WTC11 (cell line): Measurements from ENCODE around the gene CD1D. TPM values are rescaled to one million over a fixed set of nuclear protein-coding genes. Genes with fewer than 3 reads are reported as not detected.

Experiments
- ATAC-seq: fragments of 200-7000 bp; cut with Tn5 transposase; 2 replicates; pipeline ENCODE4 v1.10.0; 2021; ENCODE audit warnings: mild to moderate bottlenecking, moderate library complexity
- CTCF ChIA-PET: fragments of 300-600 bp; sonication (Branson Sonifier 250); formaldehyde crosslinking; loops from one replicate; lab custom pipeline; 2021; ENCODE audit warnings: antibody characterized with exemption; lab: Charles Lee
- POLR2A ChIA-PET: fragments of 350-600 bp; sonication (Branson Sonifier 250); formaldehyde crosslinking; loops from one replicate; lab custom pipeline; 2021; ENCODE audit warnings: antibody characterized with exemption; lab: Charles Lee
- DNase-seq: peaks from one replicate; pipeline ENCODE4 v3.0.0; 2021; ENCODE audit warnings: low spot score
- H3K27ac Mint-ChIP-seq: 2 replicates; pipeline ENCODE4 v1.8.0; 2021; ENCODE audit warnings: mixed read lengths
- H3K27me3 Mint-ChIP-seq: 2 replicates; pipeline ENCODE4 v1.8.0; 2021; ENCODE audit warnings: low read depth, mild to moderate bottlenecking, moderate library complexity, mixed read lengths
- H3K36me3 Mint-ChIP-seq: 2 replicates; pipeline ENCODE4 v1.8.0; 2021; ENCODE audit warnings: mixed read lengths
- H3K4me1 Mint-ChIP-seq: 2 replicates; pipeline ENCODE4 v1.8.0; 2022; ENCODE audit warnings: mixed read lengths
- H3K4me3 Mint-ChIP-seq: 2 replicates; pipeline ENCODE4 v1.8.0; 2021; ENCODE audit warnings: mild to moderate bottlenecking, moderate library complexity, mixed read lengths
- H3K9me3 Mint-ChIP-seq: 2 replicates; pipeline ENCODE4 v1.8.0; 2021; ENCODE audit warnings: mixed read lengths
- ATF1 ChIP-seq: sonication (generic); formaldehyde crosslinking; IDR thresholded peaks from 2 replicates; pipeline ENCODE4 v1.8.1; 2023; ENCODE audit warnings: mild to moderate bottlenecking, moderate library complexity, missing genetic modification reagents
- ESRRA ChIP-seq: sonication (generic); formaldehyde crosslinking; IDR thresholded peaks from 2 replicates; pipeline ENCODE4 v1.8.1; 2022; ENCODE audit warnings: mild to moderate bottlenecking, missing genetic modification reagents, borderline replicate concordance
- GTF2I ChIP-seq: fragments of 250-450 bp; sonication (Bioruptor Pico); conservative IDR thresholded peaks from 2 replicates; pipeline ENCODE4 v1.4.0; 2021; ENCODE audit warnings: mild to moderate bottlenecking
- IRF2 ChIP-seq: sonication (generic); formaldehyde crosslinking; IDR thresholded peaks from 2 replicates; pipeline ENCODE4 v1.8.0; 2022; ENCODE audit warnings: low read depth, missing genetic modification reagents, borderline replicate concordance
- KAT7 ChIP-seq: sonication (generic); formaldehyde crosslinking; IDR thresholded peaks from 2 replicates; pipeline ENCODE4 v1.8.1; 2023; ENCODE audit warnings: missing genetic modification reagents, mild to moderate bottlenecking, borderline replicate concordance
- MYBL2 ChIP-seq: sonication (generic); formaldehyde crosslinking; IDR thresholded peaks from 2 replicates; pipeline ENCODE4 v1.8.1; 2023; ENCODE audit warnings: mild to moderate bottlenecking, moderate library complexity, missing genetic modification reagents
- total RNA-seq: library from RNA; stranded (reverse); gene quantifications from 3 replicates; pipeline ENCODE4 v1.2.3, GENCODE V29; 2021
- TF ChIP-seq, protein P1 (sequence below): sonication (generic); formaldehyde crosslinking; IDR thresholded peaks from 2 replicates; pipeline ENCODE4 v1.8.1; 2023; ENCODE audit warnings: mild to moderate bottlenecking, moderate library complexity, missing genetic modification reagents
- TF ChIP-seq, protein P2 (sequence below): fragments of 200-600 bp; IDR thresholded peaks from 2 replicates; pipeline ENCODE4 v1.8.0; 2022; ENCODE audit warnings: antibody characterized with exemption
- TF ChIP-seq, protein P3 (sequence below): fragments of 250-450 bp; sonication (Bioruptor Pico); conservative IDR thresholded peaks from 2 replicates; pipeline ENCODE4 v1.9.0; 2021; ENCODE audit warnings: mild to moderate bottlenecking
- TF ChIP-seq, protein P4 (sequence below): sonication (generic); formaldehyde crosslinking; IDR thresholded peaks from 2 replicates; pipeline ENCODE4 v1.8.1; 2022; ENCODE audit warnings: low read depth, mild to moderate bottlenecking, moderate library complexity, missing genetic modification reagents, borderline replicate concordance
- TF ChIP-seq, protein P5 (sequence below): sonication (generic); formaldehyde crosslinking; IDR thresholded peaks from 2 replicates; pipeline ENCODE4 v1.8.1; 2023; ENCODE audit warnings: mild to moderate bottlenecking, missing genetic modification reagents, moderate library complexity

CD1D gene
- total RNA-seq, 1 experiment from 2014 or later = 4.7 TPM

DNA sequence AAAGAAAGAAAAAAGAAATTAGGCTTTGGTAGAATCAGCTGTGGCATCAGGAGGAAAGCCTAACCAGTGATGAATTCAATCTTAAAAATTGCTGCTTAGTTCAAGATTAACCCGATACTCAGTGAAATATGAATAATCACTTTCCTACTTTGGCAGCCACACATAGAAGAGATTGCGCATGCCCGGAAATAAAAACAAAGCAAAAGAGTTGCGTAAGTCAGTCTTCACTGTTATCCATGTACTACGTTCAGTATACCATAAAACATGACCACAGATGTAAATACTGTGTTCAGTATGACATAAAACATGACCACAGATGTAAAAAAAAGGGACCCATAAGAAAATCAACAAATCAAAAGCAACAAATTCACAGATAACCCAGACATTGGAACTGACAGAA is 19.2 kb downstream of the CD1D start:
- H3K27me3 Mint-ChIP-seq = no peaks in the 10 kb centered on the region
- POLR2A ChIA-PET = no interaction called here
- no peak for ATAC-seq

DNA sequence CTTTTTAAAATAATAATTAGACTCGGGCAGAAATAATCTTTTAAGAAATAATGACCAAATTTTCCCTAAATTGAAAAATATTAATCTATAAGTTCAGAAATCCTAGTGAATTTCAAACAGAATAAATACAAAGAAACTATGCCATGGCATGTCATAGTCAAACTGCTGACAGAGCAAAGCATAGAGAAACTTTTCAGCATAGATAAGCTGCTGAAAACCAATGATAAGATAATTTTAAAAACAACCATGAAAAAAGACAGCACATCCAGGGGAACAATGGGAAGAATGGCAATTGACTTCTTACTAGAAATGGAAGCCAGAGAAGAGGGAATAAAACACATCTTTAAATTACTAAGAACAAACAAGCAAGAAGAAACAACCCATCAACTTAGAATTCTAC is 19.8 kb downstream of the CD1D start:
- POLR2A ChIA-PET = no interaction called here
- Mint-ChIP-seq H3K27ac (no peak overlapping the region), H3K4me3 (no peak overlapping the region)
- TF ChIP-seq KAT7 (no peak), IRF2 (CRISPR knock-in tag) (no peak), MYBL2 (CRISPR knock-in tag) (no peak)
- TF ChIP-seq, protein P1, sequence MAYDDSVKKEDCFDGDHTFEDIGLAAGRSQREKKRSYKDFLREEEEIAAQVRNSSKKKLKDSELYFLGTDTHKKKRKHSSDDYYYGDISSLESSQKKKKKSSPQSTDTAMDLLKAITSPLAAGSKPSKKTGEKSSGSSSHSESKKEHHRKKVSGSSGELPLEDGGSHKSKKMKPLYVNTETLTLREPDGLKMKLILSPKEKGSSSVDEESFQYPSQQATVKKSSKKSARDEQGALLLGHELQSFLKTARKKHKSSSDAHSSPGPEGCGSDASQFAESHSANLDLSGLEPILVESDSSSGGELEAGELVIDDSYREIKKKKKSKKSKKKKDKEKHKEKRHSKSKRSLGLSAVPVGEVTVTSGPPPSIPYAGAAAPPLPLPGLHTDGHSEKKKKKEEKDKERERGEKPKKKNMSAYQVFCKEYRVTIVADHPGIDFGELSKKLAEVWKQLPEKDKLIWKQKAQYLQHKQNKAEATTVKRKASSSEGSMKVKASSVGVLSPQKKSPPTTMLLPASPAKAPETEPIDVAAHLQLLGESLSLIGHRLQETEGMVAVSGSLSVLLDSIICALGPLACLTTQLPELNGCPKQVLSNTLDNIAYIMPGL (CRISPR knock-in tag) = no peak
- TF ChIP-seq, protein P2, sequence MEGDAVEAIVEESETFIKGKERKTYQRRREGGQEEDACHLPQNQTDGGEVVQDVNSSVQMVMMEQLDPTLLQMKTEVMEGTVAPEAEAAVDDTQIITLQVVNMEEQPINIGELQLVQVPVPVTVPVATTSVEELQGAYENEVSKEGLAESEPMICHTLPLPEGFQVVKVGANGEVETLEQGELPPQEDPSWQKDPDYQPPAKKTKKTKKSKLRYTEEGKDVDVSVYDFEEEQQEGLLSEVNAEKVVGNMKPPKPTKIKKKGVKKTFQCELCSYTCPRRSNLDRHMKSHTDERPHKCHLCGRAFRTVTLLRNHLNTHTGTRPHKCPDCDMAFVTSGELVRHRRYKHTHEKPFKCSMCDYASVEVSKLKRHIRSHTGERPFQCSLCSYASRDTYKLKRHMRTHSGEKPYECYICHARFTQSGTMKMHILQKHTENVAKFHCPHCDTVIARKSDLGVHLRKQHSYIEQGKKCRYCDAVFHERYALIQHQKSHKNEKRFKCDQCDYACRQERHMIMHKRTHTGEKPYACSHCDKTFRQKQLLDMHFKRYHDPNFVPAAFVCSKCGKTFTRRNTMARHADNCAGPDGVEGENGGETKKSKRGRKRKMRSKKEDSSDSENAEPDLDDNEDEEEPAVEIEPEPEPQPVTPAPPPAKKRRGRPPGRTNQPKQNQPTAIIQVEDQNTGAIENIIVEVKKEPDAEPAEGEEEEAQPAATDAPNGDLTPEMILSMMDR = no peak
- TF ChIP-seq, protein P3, sequence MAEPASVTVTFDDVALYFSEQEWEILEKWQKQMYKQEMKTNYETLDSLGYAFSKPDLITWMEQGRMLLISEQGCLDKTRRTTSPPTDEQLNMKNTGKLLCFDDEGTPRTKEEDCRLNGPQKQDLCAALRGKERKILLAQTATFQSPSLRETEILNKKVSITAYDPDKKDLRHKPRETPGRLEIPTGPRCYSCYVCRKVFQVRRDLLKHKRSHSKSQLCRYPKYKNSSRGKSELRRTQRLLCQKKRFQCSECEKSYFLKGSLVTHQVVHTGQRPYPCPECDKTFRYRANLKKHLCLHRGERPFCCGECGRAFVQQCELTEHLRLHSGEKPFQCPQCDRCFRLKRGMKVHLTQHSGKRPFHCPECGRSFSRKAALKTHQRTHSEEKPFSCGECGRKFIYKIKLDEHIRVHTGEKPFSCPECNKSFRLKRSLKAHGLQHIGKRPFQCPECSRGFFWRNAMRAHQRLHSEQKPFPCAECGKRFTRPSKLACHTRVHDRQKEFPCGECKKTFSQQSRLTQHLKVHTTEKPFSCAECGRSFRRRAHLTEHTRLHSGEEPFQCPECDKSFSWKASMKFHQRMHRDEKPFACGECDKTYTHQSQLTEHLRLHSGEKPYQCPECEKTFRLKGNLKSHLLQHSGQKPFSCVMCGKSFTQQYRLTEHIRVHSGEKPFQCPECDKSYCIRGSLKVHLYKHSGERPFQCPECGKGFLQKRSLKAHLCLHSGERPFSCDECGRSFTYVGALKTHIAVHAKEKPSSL (CRISPR knock-in tag) = no peak
- TF ChIP-seq, protein P4, sequence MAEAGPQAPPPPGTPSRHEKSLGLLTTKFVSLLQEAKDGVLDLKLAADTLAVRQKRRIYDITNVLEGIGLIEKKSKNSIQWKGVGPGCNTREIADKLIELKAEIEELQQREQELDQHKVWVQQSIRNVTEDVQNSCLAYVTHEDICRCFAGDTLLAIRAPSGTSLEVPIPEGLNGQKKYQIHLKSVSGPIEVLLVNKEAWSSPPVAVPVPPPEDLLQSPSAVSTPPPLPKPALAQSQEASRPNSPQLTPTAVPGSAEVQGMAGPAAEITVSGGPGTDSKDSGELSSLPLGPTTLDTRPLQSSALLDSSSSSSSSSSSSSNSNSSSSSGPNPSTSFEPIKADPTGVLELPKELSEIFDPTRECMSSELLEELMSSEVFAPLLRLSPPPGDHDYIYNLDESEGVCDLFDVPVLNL (CRISPR knock-in tag) = no peak
- TF ChIP-seq, all 79 proteins: peak for 0
- Mint-ChIP-seq H3K9me3 (peaks cover 9% of the 10 kb centered on the region), H3K4me1 (peaks cover 35% of the 10 kb centered on the region), H3K27me3 (no peaks in the 10 kb centered on the region), H3K36me3 (peaks cover 3% of the 10 kb centered on the region; the same call in 1 of the 2 replicates)
- CTCF ChIA-PET = no interaction called here
- ATAC-seq (no peak), DNase-seq (no peak)

More for the DNA sequence above, 19.2 kb downstream of the CD1D start:
- H3K9me3 Mint-ChIP-seq = peaks cover 2% of the 10 kb centered on the region
- CTCF ChIA-PET = no interaction called here
- no peak overlapping the region for H3K4me3 Mint-ChIP-seq
- peaks cover 41% of the 10 kb centered on the region for H3K4me1 Mint-ChIP-seq
- H3K27ac Mint-ChIP-seq = no peak overlapping the region
- DNase-seq = no peak
- no peaks in the 10 kb centered on the region for H3K36me3 Mint-ChIP-seq
- TF ChIP-seq, protein P5, sequence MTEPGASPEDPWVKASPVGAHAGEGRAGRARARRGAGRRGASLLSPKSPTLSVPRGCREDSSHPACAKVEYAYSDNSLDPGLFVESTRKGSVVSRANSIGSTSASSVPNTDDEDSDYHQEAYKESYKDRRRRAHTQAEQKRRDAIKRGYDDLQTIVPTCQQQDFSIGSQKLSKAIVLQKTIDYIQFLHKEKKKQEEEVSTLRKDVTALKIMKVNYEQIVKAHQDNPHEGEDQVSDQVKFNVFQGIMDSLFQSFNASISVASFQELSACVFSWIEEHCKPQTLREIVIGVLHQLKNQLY = no peak
- TF ChIP-seq ESRRA (CRISPR knock-in tag) = no peak
- TF ChIP-seq GTF2I (CRISPR knock-in tag) = no peak
- TF ChIP-seq ATF1 (CRISPR knock-in tag) = no peak

DNA sequence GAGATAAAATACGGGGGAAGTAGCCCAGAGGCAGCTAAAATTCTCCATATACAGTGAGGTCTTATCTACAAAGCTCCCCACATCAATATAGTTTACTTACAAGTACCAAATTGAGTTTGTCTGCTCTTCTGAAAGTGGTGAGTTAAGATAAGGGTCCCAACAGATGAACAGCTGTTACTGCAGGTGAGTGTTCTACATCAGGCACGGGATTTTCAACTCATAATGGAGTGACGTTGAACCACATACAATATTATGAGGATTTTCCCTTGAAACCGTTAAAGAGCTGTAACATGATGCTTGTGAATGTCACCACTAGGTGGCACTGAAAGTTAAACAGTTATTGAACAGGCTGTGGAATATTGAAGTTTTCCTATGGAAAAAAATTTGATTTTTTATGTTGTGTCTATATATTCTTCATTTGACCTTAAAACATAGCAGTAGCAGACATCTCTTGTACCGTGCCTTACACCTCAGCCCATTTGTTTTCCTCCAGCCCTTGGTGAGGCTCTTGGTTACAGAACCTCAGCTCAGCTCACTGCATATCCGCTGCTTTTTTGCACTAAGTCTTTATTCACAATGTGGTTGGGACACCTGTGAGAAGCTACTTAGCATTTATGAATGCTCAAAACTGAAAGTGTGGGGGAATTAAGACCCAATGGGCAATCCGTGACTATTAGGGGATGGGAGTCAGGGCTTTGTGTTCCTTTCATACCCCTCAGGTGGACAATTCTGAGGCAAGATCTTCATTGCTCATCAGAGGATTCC is 23.2 kb downstream of the CD1D start:
- DNase-seq = no peak
- TF ChIP-seq, protein P1 (CRISPR knock-in tag) = no peak
- TF ChIP-seq, protein P2 = peak; percentile 65
- TF ChIP-seq, all 79 proteins: peak for 1
- Mint-ChIP-seq H3K27ac (no peak overlapping the region), H3K27me3 (no peaks in the 10 kb centered on the region), H3K4me3 (peak overlapping the region; percentile 51), H3K4me1 (peaks cover 18% of the 10 kb centered on the region), H3K36me3 (peaks cover 3% of the 10 kb centered on the region; the same call in 1 of the 2 replicates), H3K9me3 (peaks cover 16% of the 10 kb centered on the region)
- peak; percentile 82 for ATAC-seq
- ChIA-PET CTCF (interaction anchor here (0.5 to 3.4 kb wide), 47 partner anchors 9 to 1004 kb away, joined by 3 to 89 read pairs (median 4); partner anchors contain the start of genes CD1B, CD1D and CD1E), POLR2A (interaction anchor here (0.9 kb wide), 1 partner anchor 292 kb away, joined by 3 read pairs; no protein-coding TSS in a partner anchor)
